Tibial nerve (tissue), 4 donors: ENCODE results near the gene ORMDL3. TPM values are rescaled to one million over a fixed set of nuclear protein-coding genes. Genes with fewer than 3 reads are reported as not detected.

Experiments used
- DNase-seq, 2 donors: peaks; one replicate each; pipeline ENCODE4 v3.0.0-alpha.2; 2019; ENCODE audit warnings: low spot score in 2 of 2
- H3K27ac ChIP-seq, 4 donors: fragments of 200-600 bp; sonication (generic) in 3 of 4; one replicate each; pipeline ENCODE4 v1.5.1; 2017 to 2019; ENCODE audit warnings: mild to moderate bottlenecking in 1 of 4
- H3K27me3 ChIP-seq, 2 donors: fragments of 200-600 bp; sonication (generic) in 1 of 2; one replicate each; pipeline versions ENCODE4 v1.5.1 to v1.6.0; 2017 to 2019
- H3K36me3 ChIP-seq, 3 donors: fragments of 200-600 bp; sonication (generic); one replicate each; pipeline ENCODE4 v1.5.1; 2018 to 2019
- H3K4me1 ChIP-seq, 4 donors: fragments of 200-600 bp; sonication (generic) in 3 of 4; one replicate each; pipeline ENCODE4 v1.5.1; 2017 to 2019
- H3K4me3 ChIP-seq, 4 donors: fragments of 200-600 bp; sonication (generic) in 3 of 4; one replicate each; pipeline ENCODE4 v1.5.1; 2017 to 2019; ENCODE audit warnings: mild to moderate bottlenecking in 1 of 4, moderate library complexity in 1 of 4
- H3K9me3 ChIP-seq, 4 donors: fragments of 200-600 bp; sonication (generic) in 3 of 4; one replicate each; pipeline ENCODE4 v1.5.1; 2017 to 2019
- EP300 ChIP-seq, 2 donors: sonication (generic); formaldehyde crosslinking; IDR thresholded peaks; one replicate each; pipeline ENCODE4 v1.6.1; 2017; ENCODE audit warnings: antibody characterized with exemption in 2 of 2, mild to moderate bottlenecking in 1 of 2
- POLR2A ChIP-seq, 2 donors: fragments of 450-650 bp; IDR thresholded peaks; one replicate each; pipeline ENCODE4 v1.6.1; 2017; ENCODE audit warnings: antibody characterized with exemption in 2 of 2, mild to moderate bottlenecking in 2 of 2, moderate library complexity in 2 of 2
- WGBS, 2 donors: methylation state at CpG; one replicate each; pipeline ENCODE4 v1.1.5; 2018; 5-methylcytosine and 5-hydroxymethylcytosine counted together
- total RNA-seq, 4 donors: library from RNA; depleted of rRNA; stranded (reverse); fragments of >200 nt; gene quantifications; one replicate each; pipeline ENCODE4 v1.1.0, GENCODE V29; 2016
- TF ChIP-seq, protein P1 (sequence below), 5 experiments: fragments of 200-600 bp in 3 of 5; fragments of 450-650 bp in 2 of 5; sonication (generic) in 3 of 5; IDR thresholded peaks; one replicate each; pipeline ENCODE4 v1.5.1; 2016 to 2019; ENCODE audit warnings: antibody characterized with exemption in 5 of 5, mild to moderate bottlenecking in 3 of 5, moderate library complexity in 2 of 5

Gene ORMDL3, protein sequence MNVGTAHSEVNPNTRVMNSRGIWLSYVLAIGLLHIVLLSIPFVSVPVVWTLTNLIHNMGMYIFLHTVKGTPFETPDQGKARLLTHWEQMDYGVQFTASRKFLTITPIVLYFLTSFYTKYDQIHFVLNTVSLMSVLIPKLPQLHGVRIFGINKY
- total RNA-seq = 10 to 100 TPM; 45.7 to 88.2 (median 72.3) TPM

DNA sequence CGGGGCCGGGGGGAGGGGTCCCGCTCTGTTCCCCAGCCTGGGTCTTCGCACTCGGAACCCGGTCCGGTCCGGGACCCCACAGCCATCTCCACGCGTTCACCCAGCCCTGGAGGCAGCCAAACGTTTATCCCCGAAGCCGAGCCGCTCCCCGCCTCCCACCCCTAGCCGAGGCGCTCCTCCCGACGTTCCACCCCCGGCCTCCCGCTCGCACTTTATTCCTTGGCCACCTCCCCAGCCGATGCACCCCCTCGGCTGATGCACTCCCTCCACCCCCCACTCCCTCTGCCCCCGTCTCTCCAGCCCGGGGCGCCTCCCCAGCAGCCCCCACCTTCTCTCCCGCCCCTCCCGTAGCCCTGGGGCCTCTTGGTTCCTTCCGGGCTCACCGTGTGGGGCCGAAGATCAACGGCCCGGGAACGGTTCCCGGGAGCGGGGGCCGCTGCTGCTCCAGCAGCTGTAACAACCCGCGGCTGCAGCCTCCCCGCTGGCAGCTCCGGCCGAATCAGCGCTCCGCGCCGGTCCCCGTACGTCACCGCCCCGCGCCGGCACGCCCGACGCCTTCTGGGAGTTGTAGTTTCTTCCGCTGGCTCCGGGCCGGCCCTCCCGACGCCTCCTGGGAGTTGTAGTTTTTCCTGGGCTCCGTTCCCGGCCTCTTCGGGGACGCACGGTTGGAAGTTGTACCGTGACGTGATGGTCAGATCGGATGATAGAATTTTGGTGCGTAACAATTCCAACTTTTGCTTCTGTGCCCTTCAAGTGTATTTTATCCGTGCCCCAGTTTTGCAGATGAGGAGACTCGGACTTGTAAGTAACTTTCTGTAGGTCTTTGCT lies at the start of gene ORMDL3, which contains the start of gene LRRC3C:
TSS of gene ORMDL3 (minus strand) at position 501 of the 828 bp plus-strand sequence. CDS start 3,398 bp downstream, outside the sequence.
TSS of gene LRRC3C (plus strand) at position 632 of the 828 bp plus-strand sequence. CDS start 13,792 bp downstream, outside the sequence.
- WGBS, 2 donors = 2 to 3% methylated on average over 25 to 60 of the region's 72 CpGs
- peaks cover 0 to 49% (median 29%) of the 10 kb centered on the region in 4 donors for H3K4me1 ChIP-seq

DNA sequence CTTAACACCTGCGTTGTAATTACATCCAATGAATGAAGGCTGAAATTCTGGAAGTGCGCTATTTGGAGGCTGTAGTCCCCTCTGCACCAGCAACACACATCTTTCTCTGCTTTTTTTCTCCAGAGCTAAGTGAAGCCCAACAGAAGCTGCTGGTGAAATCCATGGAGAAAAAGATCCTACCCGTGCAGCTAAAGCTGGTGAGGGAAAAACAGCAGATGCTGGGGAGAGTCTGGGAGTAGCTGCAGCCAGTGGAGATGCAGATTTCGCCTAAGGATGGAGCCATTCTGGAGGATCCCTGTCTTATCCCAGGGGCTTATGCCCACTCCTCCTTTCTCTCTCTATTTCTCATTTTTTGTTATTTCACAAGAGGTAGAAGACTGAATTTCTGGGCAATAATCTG lies 48.4 kb upstream of the ORMDL3 start:
- H3K9me3 ChIP-seq = no peaks in the 10 kb centered on the region
- H3K4me3 ChIP-seq = no peak overlapping the region
- H3K36me3 ChIP-seq = no peaks in the 10 kb centered on the region
- H3K27me3 ChIP-seq = peaks cover 0 to 6% of the 10 kb centered on the region in 2 donors
- TF ChIP-seq, protein P1, sequence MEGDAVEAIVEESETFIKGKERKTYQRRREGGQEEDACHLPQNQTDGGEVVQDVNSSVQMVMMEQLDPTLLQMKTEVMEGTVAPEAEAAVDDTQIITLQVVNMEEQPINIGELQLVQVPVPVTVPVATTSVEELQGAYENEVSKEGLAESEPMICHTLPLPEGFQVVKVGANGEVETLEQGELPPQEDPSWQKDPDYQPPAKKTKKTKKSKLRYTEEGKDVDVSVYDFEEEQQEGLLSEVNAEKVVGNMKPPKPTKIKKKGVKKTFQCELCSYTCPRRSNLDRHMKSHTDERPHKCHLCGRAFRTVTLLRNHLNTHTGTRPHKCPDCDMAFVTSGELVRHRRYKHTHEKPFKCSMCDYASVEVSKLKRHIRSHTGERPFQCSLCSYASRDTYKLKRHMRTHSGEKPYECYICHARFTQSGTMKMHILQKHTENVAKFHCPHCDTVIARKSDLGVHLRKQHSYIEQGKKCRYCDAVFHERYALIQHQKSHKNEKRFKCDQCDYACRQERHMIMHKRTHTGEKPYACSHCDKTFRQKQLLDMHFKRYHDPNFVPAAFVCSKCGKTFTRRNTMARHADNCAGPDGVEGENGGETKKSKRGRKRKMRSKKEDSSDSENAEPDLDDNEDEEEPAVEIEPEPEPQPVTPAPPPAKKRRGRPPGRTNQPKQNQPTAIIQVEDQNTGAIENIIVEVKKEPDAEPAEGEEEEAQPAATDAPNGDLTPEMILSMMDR (IDR thresholded peaks at IDR 0.05) = no peak
- TF ChIP-seq POLR2A (IDR thresholded peaks at IDR 0.05) (no peak), EP300 (IDR thresholded peaks at IDR 0.05) (no peak)
- peaks cover 0 to 9% (median 4%) of the 10 kb centered on the region in 4 donors for H3K4me1 ChIP-seq
- H3K27ac ChIP-seq = no peak overlapping the region
- DNase-seq = no peak
- WGBS, 2 donors = 61% methylated on average over 4 of the region's 4 CpGs

More for the DNA sequence above, at the start of gene ORMDL3, which contains the start of gene LRRC3C:
- Histone ChIP-seq H3K27me3 (no peaks in the 10 kb centered on the region), H3K4me3 (peak within 1 kb of the TSS; percentile 74 to 92 (median 84)), H3K36me3 (peaks cover under 1 to 19% (median 12%) of the 10 kb centered on the region in 3 donors), H3K27ac (peak within 1 kb of the TSS; percentile 86 to 94 (median 90)), H3K9me3 (no peaks in the 10 kb centered on the region)
- TF ChIP-seq, protein P1 (IDR thresholded peaks at IDR 0.05) = peak in 1 of 5 experiments; percentile 28
- peak; percentile 92 to 97 for TF ChIP-seq EP300 (IDR thresholded peaks at IDR 0.05)
- TF ChIP-seq POLR2A (IDR thresholded peaks at IDR 0.05) = peak; percentile 52 to 65
- peak; percentile 81 to 89 for DNase-seq

DNA sequence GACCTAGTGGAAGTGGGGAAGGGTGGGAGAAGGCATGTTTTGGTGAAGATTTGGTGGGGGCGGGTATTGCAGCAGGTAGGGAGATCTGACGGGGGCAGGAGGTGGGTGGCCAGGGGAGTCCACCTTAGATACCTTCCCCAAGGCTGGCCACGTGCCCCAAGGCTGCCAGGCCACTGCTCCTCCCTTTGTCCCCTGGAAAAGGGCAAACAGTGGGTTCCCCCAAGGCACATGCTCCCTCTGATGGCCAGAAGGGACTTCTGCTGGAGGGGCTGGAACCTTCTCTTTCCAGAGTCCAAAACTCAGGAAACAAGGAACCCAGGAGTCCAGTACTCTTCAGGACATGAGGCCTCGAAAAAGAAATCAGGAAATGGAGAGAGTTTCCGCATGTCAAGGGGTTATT lies 47.0 kb upstream of the ORMDL3 start:
- no peak overlapping the region for H3K27ac ChIP-seq
- H3K4me1 ChIP-seq = peaks cover 0 to 5% (median under 1%) of the 10 kb centered on the region in 4 donors
- TF ChIP-seq, protein P1 (IDR thresholded peaks at IDR 0.05) = no peak
- TF ChIP-seq POLR2A (IDR thresholded peaks at IDR 0.05) (no peak), EP300 (IDR thresholded peaks at IDR 0.05) (no peak)
- peaks cover 0 to 6% of the 10 kb centered on the region in 2 donors for H3K27me3 ChIP-seq
- H3K4me3 ChIP-seq = no peak overlapping the region
- H3K9me3 ChIP-seq = no peaks in the 10 kb centered on the region
- WGBS, 2 donors = 75 to 81% methylated on average over 5 of the region's 5 CpGs
- no peak for DNase-seq
- no peaks in the 10 kb centered on the region for H3K36me3 ChIP-seq

DNA sequence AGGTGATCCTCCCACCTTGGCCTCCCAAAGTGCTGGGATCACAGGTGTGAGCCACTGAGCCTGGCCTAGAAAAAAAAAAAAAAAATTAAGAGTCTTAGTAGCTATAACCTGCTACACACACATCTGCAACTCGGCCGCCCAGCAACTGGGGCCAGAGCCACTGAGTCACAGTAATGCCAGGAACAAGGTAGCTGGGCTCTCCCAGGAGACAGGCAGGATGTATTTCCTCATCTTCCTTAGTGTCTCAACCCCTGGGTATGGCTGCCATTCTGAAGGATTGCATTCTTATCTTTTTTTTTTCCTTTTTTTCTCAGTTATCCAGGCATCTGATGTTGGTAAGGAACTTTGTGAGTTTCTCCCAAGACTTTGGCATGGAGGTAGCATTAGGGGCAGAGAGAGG lies 46.1 kb upstream of the ORMDL3 start:
- Histone ChIP-seq H3K27ac (peak overlapping the region in 1 of 4 donors; percentile 54), H3K36me3 (no peaks in the 10 kb centered on the region), H3K27me3 (peaks cover 0 to 6% of the 10 kb centered on the region in 2 donors), H3K4me3 (no peak overlapping the region), H3K9me3 (no peaks in the 10 kb centered on the region), H3K4me1 (no peaks in the 10 kb centered on the region)
- WGBS, 2 donors = 87 to 94% methylated on average over 2 of the region's 2 CpGs
- TF ChIP-seq POLR2A (IDR thresholded peaks at IDR 0.05) = no peak
- TF ChIP-seq, protein P1 (IDR thresholded peaks at IDR 0.05) = no peak
- no peak for TF ChIP-seq EP300 (IDR thresholded peaks at IDR 0.05)
- no peak for DNase-seq
